ENCODE results near the gene RNF135. TPM values are rescaled to one million over a fixed set of nuclear protein-coding genes. Genes with fewer than 3 reads are reported as not detected.
A peak's percentile ranks its signal among the peaks of the same experiment; 100 is the strongest.

Gene RNF135
- total RNA-seq, 1 experiment from 2014 or later, result 10.4 TPM

DNA sequence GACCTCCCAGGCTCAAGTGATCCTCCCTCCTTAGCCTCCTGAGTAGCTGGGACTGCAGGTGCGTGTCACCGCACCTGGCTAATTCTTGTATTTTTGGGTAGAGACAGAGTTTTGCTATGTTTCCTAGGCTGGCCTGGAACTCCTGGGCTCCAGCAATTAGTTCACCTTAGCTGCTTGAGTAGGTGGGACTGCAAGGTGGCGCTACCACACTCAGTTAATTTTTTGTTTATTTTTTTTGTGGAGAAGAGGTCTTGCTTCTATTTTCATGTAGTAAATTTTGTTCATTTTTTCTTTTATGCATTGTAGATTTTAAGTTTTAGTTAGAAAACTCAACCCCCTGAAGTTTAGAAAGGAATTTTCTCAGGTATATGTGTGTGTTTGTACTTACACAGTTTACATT lies 21.7 kb downstream of the RNF135 start:
- Histone ChIP-seq H3K4me2 (ENCODE audit: low read length) (no peak overlapping the region), H3K9me3 (ENCODE audit: low read length) (no peaks in the 10 kb centered on the region), H3F3A (ENCODE audit: low read length, unreplicated experiment) (no peaks in the 10 kb centered on the region), H3K4me1 (ENCODE audit: insufficient read depth, low read length) (no peaks in the 10 kb centered on the region), H4K20me1 (ENCODE audit: low read length) (no peaks in the 10 kb centered on the region), H3K9me2 (replicated peaks; ENCODE audit: low read length) (no peaks in the 10 kb centered on the region), H2AFZ (ENCODE audit: low read length) (no peak overlapping the region), H3K36me3 (ENCODE audit: low read depth, low read length) (no peaks in the 10 kb centered on the region), H3K27me3 (ENCODE audit: low read length) (no peaks in the 10 kb centered on the region), H3K79me2 (ENCODE audit: low read length) (no peaks in the 10 kb centered on the region), H3K27ac (ENCODE audit: low read length) (no peak overlapping the region), H3K9ac (ENCODE audit: low read length) (no peak overlapping the region), H3K4me3 (ENCODE audit: low read length) (no peak overlapping the region)
- ATAC-seq (no peak), DNase-seq (no peak)
- POLR2A ChIA-PET (ENCODE audit: unreplicated experiment), result no interaction called here
- intact Hi-C loops (cut with micrococcal nuclease), result no loop called here
- TF ChIP-seq CTCF (conservative IDR thresholded peaks at IDR 0.05; ENCODE audit: low read depth, low read length) (0 out of 2 replicates have a peak, but pooled peaks have one; percentile 9), EZH2 (IDR thresholded peaks at IDR 0.05; ENCODE audit: low read length, unreplicated experiment) (no peak)
- BruUV-seq (replicated peaks), result no TSS peak
- CTCF ChIA-PET, result no interaction called here

- no peaks in the 10 kb centered on the region for H3K4me1 ChIP-seq (ENCODE audit: insufficient read depth, low read length)
- H3K4me3 ChIP-seq (ENCODE audit: low read length), result no peak overlapping the region
- no peaks in the 10 kb centered on the region for H3K9me3 ChIP-seq (ENCODE audit: low read length)
- POLR2A ChIA-PET (ENCODE audit: unreplicated experiment), result no interaction called here
- H3K36me3 ChIP-seq (ENCODE audit: low read depth, low read length), result no peaks in the 10 kb centered on the region
- BruUV-seq (replicated peaks), result no TSS peak
- CTCF ChIA-PET, result no interaction called here
- H3K4me2 ChIP-seq (ENCODE audit: low read length), result no peak overlapping the region
- TF ChIP-seq EZH2 (IDR thresholded peaks at IDR 0.05; ENCODE audit: low read length, unreplicated experiment), result no peak
- no peaks in the 10 kb centered on the region for H3F3A ChIP-seq (ENCODE audit: low read length, unreplicated experiment)
- DNase-seq (peak; percentile 6), ATAC-seq (no peak)
- intact Hi-C loops (cut with micrococcal nuclease), result no loop called here
- no peak overlapping the region for H2AFZ ChIP-seq (ENCODE audit: low read length)
- H3K9me2 ChIP-seq (replicated peaks; ENCODE audit: low read length), result no peaks in the 10 kb centered on the region
- no peak overlapping the region for H3K9ac ChIP-seq (ENCODE audit: low read length)
- H3K27me3 ChIP-seq (ENCODE audit: low read length), result no peaks in the 10 kb centered on the region
- no peak overlapping the region for H3K27ac ChIP-seq (ENCODE audit: low read length)
- H4K20me1 ChIP-seq (ENCODE audit: low read length), result no peaks in the 10 kb centered on the region
- no peaks in the 10 kb centered on the region for H3K79me2 ChIP-seq (ENCODE audit: low read length)
These were observed 24.5 kb downstream of the RNF135 start for GRCh38 chr17:30995347-30995746.

- Histone ChIP-seq H3K27me3 (ENCODE audit: low read length) (no peaks in the 10 kb centered on the region), H3K9ac (ENCODE audit: low read length) (no peak overlapping the region), H4K20me1 (ENCODE audit: low read length) (no peaks in the 10 kb centered on the region), H3K79me2 (ENCODE audit: low read length) (no peaks in the 10 kb centered on the region), H3K4me1 (ENCODE audit: insufficient read depth, low read length) (no peaks in the 10 kb centered on the region), H2AFZ (ENCODE audit: low read length) (no peak overlapping the region), H3K4me3 (ENCODE audit: low read length) (no peak overlapping the region), H3K9me3 (ENCODE audit: low read length) (no peaks in the 10 kb centered on the region), H3K27ac (ENCODE audit: low read length) (no peak overlapping the region), H3F3A (ENCODE audit: low read length, unreplicated experiment) (no peaks in the 10 kb centered on the region), H3K4me2 (ENCODE audit: low read length) (no peak overlapping the region), H3K9me2 (replicated peaks; ENCODE audit: low read length) (no peaks in the 10 kb centered on the region), H3K36me3 (ENCODE audit: low read depth, low read length) (no peaks in the 10 kb centered on the region)
- ChIA-PET CTCF (no interaction called here), POLR2A (ENCODE audit: unreplicated experiment) (no interaction called here)
- intact Hi-C loops (cut with micrococcal nuclease), result no loop called here
- ATAC-seq, result no peak
- no TSS peak for BruUV-seq (replicated peaks)
- no peak for DNase-seq
- TF ChIP-seq EZH2 (IDR thresholded peaks at IDR 0.05; ENCODE audit: low read length, unreplicated experiment) (no peak), EZH2phosphoT487 (IDR thresholded peaks at IDR 0.05; ENCODE audit: borderline replicate concordance, low read length) (no peak), CTCF (conservative IDR thresholded peaks at IDR 0.05; ENCODE audit: low read depth, low read length) (no peak)
These were observed 25.6 kb downstream of the RNF135 start for GRCh38 chr17:30996486-30996885.

All from PC-3 (cell line).